Left kidney (tissue), 8 donors: ENCODE measurements around the gene SRY. TPM values are rescaled to one million over a fixed set of nuclear protein-coding genes. Genes with fewer than 3 reads are reported as not detected.
"Not testable (repeated sequence)": the region's sequence is repeated elsewhere in the genome, so short reads cannot be mapped to it uniquely, and the experiment has no call there.

Source experiments
- DNase-seq: peaks from one replicate; pipeline ENCODE4 v3.0.0-alpha.2; 2013
- long read RNA-seq, 8 donors: transcript quantifications; one replicate each; lab custom pipeline, GENCODE V29; 2026
- polyA plus RNA-seq: library from polyadenylated mRNA; unstranded; fragments of 120-200 nt; gene quantifications from one replicate; pipeline ENCODE4 v1.2.1, GENCODE V29; 2013; ENCODE audit not compliant: insufficient read length

SRY gene
- 2.4 TPM for polyA plus RNA-seq
- long read RNA-seq, donor 1 = 0 reads
- long read RNA-seq, donor 2 = 0 reads
- long read RNA-seq, donor 3, partial matches to known transcripts = 0 of 1 reads
- long read RNA-seq, donor 3, other reads (novel, unspliced or antisense) = 0 of 1 reads
- long read RNA-seq, donor 4 = 0 reads
- long read RNA-seq, donor 5, partial matches to known transcripts = 0 of 2 reads
- long read RNA-seq, donor 5, other reads (novel, unspliced or antisense) = 0 of 2 reads
- long read RNA-seq, donor 6 = 0 reads
- long read RNA-seq, donor 7, transcript SRY-201 (1 exons, 845 nt) = major isoform, 5 of 5 reads
- long read RNA-seq, donor 7, partial matches to known transcripts = 0 of 5 reads
- long read RNA-seq, donor 7, other reads (novel, unspliced or antisense) = 0 of 5 reads
- long read RNA-seq, donor 8 = 0 reads

- DNase-seq = no peak
Measured at GRCh38 chrY:2787600-2787999, at the start of gene SRY. Gene SRY, minus strand, starts transcription at chrY:2787682. Its CDS starts 79 bp downstream, at chrY:2787603.

- no peak for DNase-seq
Measured at GRCh38 chrY:2837078-2837477, 49.6 kb upstream of the SRY start.

GRCh38 chrY:2835230-2835629, 47.7 kb upstream of the SRY start:
- DNase-seq = no peak

- no peak for DNase-seq
Measured at GRCh38 chrY:2828497-2828896, 41.0 kb upstream of the SRY start.

GRCh38 chrY:2824471-2824870, 37.0 kb upstream of the SRY start:
- no peak for DNase-seq

GRCh38 chrY:2817146-2817896, 29.8 kb upstream of the SRY start:
- DNase-seq = not testable (repeated sequence)

GRCh38 chrY:2800246-2800645, 12.8 kb upstream of the SRY start:
- DNase-seq = no peak

GRCh38 chrY:2797991-2798390, 10.5 kb upstream of the SRY start:
- no peak for DNase-seq

GRCh38 chrY:2796977-2797523, 9.6 kb upstream of the SRY start:
- DNase-seq = no peak

GRCh38 chrY:2789756-2790155, 2.3 kb upstream of the SRY start:
- no peak for DNase-seq

GRCh38 chrY:2786876-2787512, 488 bp downstream of the SRY start:
- no peak for DNase-seq

Other genes starting within 250 kb of the SRY start
- 655 TPM for gene RPS4Y1, start 53.9 kb upstream of the SRY start, polyA plus RNA-seq
- gene ZFY, start 147.7 kb upstream of the SRY start, polyA plus RNA-seq = 20.5 TPM